DOHH2 (cell line): ENCODE measurements around the gene C11orf24.

Source experiments
- H3F3A ChIP-seq: fragments of 200-600 bp; sonication (generic), shearing (Covaris generic); 2 replicates; pipeline ENCODE4 v1.6.0; 2016; ENCODE audit warnings: antibody characterized with exemption, mild to moderate bottlenecking; ENCODE audit not compliant: control insufficient read depth, insufficient read depth
- H3K27ac ChIP-seq: fragments of 200-600 bp; sonication (generic); 2 replicates; pipeline ENCODE4 v1.5.1; 2014; ENCODE audit warnings: low read depth, mild to moderate bottlenecking, low read length, moderate library complexity
- H3K27me3 ChIP-seq: fragments of 200-600 bp; sonication (generic); 2 replicates; pipeline ENCODE4 v1.6.1; 2014; ENCODE audit warnings: mild to moderate bottlenecking, low read length, mixed read lengths; ENCODE audit not compliant: control insufficient read depth
- H3K36me3 ChIP-seq: fragments of 200-600 bp; sonication (generic); 2 replicates; pipeline ENCODE4 v1.6.1; 2014; ENCODE audit warnings: mild to moderate bottlenecking, low read length, moderate library complexity, mixed read lengths; ENCODE audit not compliant: control insufficient read depth
- H3K4me1 ChIP-seq: fragments of 200-600 bp; sonication (generic); 2 replicates; pipeline ENCODE4 v1.6.1; 2014; ENCODE audit warnings: mild to moderate bottlenecking, low read length, mixed read lengths; ENCODE audit not compliant: control insufficient read depth
- H3K4me2 ChIP-seq: fragments of 200-600 bp; sonication (generic); 2 replicates; pipeline ENCODE4 v1.6.0; 2014; ENCODE audit warnings: mild to moderate bottlenecking, low read length, moderate library complexity
- H3K4me3 ChIP-seq: fragments of 200-600 bp; sonication (generic); 2 replicates; pipeline ENCODE4 v1.5.1; 2014; ENCODE audit warnings: mild to moderate bottlenecking, low read length, mixed read lengths
- H3K79me2 ChIP-seq: fragments of 200-600 bp; sonication (generic); 2 replicates; pipeline ENCODE4 v1.6.1; 2014; ENCODE audit warnings: mild to moderate bottlenecking, low read length, mixed read lengths; ENCODE audit not compliant: control insufficient read depth
- H3K9me2 ChIP-seq: fragments of 200-600 bp; sonication (generic); replicated peaks from 2 replicates; pipeline ENCODE4 v1.6.1; 2014; ENCODE audit warnings: mild to moderate bottlenecking, low read length, mixed read lengths; ENCODE audit not compliant: control insufficient read depth
- H3K9me3 ChIP-seq: fragments of 200-600 bp; sonication (generic); 2 replicates; pipeline ENCODE4 v1.6.1; 2014; ENCODE audit warnings: antibody characterized with exemption, low read length, mixed read lengths; ENCODE audit not compliant: control insufficient read depth, insufficient read depth
- H4K20me1 ChIP-seq: fragments of 200-600 bp; sonication (generic); 2 replicates; pipeline ENCODE4 v1.6.0; 2014; ENCODE audit warnings: low read depth, mild to moderate bottlenecking, antibody characterized with exemption, low read length, moderate library complexity; ENCODE audit not compliant: control insufficient read depth, insufficient read depth
- CTCF ChIP-seq: fragments of 200-600 bp; sonication (generic); IDR thresholded peaks from one replicate; pipeline ENCODE4 v1.5.1; 2014; ENCODE audit warnings: antibody characterized with exemption, mild to moderate bottlenecking, low read depth, low read length; ENCODE audit not compliant: poor library complexity, severe bottlenecking
- EZH2phosphoT487 ChIP-seq: fragments of 200-600 bp; sonication (generic); IDR thresholded peaks from 2 replicates; pipeline ENCODE4 v1.6.1; 2017; ENCODE audit warnings: borderline replicate concordance, mild to moderate bottlenecking, antibody characterized with exemption, low read length, moderate library complexity, mixed read lengths

C11orf24 gene

DNA sequence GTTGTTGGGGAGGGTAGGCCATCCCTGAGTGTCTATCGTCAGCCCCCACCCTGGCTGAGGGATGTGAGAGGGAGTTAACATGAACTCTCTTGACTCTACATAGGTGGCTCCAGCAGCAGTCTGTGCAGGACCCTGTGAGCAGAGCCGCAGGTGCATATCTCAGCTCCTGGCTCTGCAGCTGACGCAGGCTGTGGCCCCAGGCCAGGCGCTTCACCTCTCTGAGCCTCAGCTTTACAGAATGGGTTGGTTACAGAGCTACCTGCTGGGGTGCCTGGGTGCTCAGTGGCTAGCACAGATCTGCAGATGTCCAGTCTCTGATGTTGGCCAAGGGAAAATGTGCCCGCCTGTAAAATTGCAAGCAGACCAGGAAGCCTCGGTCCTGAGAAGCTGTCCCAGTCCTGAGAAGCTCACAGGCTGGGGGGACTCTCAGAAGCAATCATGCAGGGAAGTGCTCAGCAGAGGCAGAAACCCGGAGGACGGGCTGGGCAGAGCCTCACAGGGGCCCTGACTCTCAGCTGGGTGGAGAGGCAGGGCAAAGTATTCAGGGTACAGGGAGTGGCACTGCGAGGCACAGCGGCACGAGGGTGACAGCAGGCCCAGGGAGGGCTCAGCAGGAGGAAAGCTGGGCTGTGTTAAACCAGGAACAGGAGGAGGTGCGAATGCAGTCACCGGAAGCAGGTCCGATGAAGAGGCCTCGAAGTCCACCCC, 24.7 kb upstream of the C11orf24 start:
- no peak for TF ChIP-seq CTCF
- TF ChIP-seq EZH2phosphoT487: no peak
- Histone ChIP-seq H3K36me3 (no peaks in the 10 kb centered on the region), H3K9me2 (no peaks in the 10 kb centered on the region), H3K4me2 (peak overlapping the region; percentile 46), H3K27me3 (peaks cover 2% of the 10 kb centered on the region; the same call in 1 of the 2 replicates), H4K20me1 (no peaks in the 10 kb centered on the region), H3F3A (peaks cover 14% of the 10 kb centered on the region), H3K4me3 (no peak overlapping the region), H3K27ac (peak overlapping the region; percentile 19; the same call in 1 of the 2 replicates), H3K9me3 (no peaks in the 10 kb centered on the region), H3K4me1 (peaks cover 60% of the 10 kb centered on the region), H3K79me2 (no peaks in the 10 kb centered on the region)

DNA sequence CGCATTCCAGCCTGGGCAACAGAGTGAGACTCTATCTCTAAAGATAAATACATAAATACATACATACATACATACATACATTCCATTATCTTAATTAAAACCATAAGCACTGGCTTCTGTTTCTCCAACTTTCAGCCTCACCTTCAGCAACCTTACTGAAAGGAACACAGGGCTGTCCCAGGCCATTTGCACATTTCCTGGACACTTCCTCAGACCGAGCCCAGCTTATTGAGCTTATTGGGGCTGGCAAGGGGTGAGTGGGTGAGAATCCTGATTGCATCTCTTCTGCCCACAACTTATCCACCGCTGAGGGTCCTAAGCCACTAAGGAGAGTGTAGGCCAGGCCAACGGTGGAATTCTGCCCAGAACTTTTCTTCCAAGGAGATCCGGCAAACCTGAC, 24.2 kb upstream of the C11orf24 start:
- no peaks in the 10 kb centered on the region for H3K9me3 ChIP-seq
- peak overlapping the region; percentile 19; the same call in 1 of the 2 replicates for H3K27ac ChIP-seq
- peaks cover 66% of the 10 kb centered on the region for H3K4me1 ChIP-seq
- peak overlapping the region; percentile 46 for H3K4me2 ChIP-seq
- no peaks in the 10 kb centered on the region for H3K9me2 ChIP-seq
- H3K79me2 ChIP-seq: no peaks in the 10 kb centered on the region
- H3F3A ChIP-seq: peaks cover 14% of the 10 kb centered on the region
- TF ChIP-seq CTCF (no peak), EZH2phosphoT487 (no peak)
- no peaks in the 10 kb centered on the region for H3K36me3 ChIP-seq
- H3K27me3 ChIP-seq: peaks cover 2% of the 10 kb centered on the region; the same call in 1 of the 2 replicates
- H3K4me3 ChIP-seq: no peak overlapping the region
- H4K20me1 ChIP-seq: no peaks in the 10 kb centered on the region

- Histone ChIP-seq H4K20me1 (no peaks in the 10 kb centered on the region), H3F3A (peaks cover 14% of the 10 kb centered on the region), H3K4me2 (no peak overlapping the region), H3K9me3 (no peaks in the 10 kb centered on the region), H3K79me2 (no peaks in the 10 kb centered on the region), H3K9me2 (no peaks in the 10 kb centered on the region), H3K27me3 (peaks cover 2% of the 10 kb centered on the region; the same call in 1 of the 2 replicates), H3K27ac (no peak overlapping the region), H3K4me3 (no peak overlapping the region), H3K4me1 (peaks cover 67% of the 10 kb centered on the region), H3K36me3 (no peaks in the 10 kb centered on the region)
- no peak for TF ChIP-seq EZH2phosphoT487
- no peak for TF ChIP-seq CTCF
Observed at GRCh38 chr11:68295271-68295670, 23.5 kb upstream of the C11orf24 start.
